A172 (cell line): ENCODE data around the gene P2RY2. TPM values are rescaled to one million over a fixed set of nuclear protein-coding genes. Genes with fewer than 3 reads are reported as not detected.
A peak's percentile ranks its signal among the peaks of the same experiment; 100 is the strongest.
"Not testable (repeated sequence)": the region's sequence is repeated elsewhere in the genome, so short reads cannot be mapped to it uniquely, and the experiment has no call there.

Source experiments
- DNase-seq: peaks from one replicate; pipeline ENCODE4 v3.0.0-alpha.2; 2015; ENCODE audit warnings: low spot score
- total RNA-seq: library from RNA; depleted of rRNA; stranded (reverse); fragments of >200 nt; shearing (Covaris generic); gene quantifications from 2 replicates; pipeline ENCODE4 v1.2.3, GENCODE V29; 2014

P2RY2 gene
- total RNA-seq, 1 experiment from 2014 or later, result not detected

- no peak for DNase-seq
These were observed 9.6 kb downstream of the P2RY2 start for GRCh38 chr11:73227571-73228211.

GRCh38 chr11:73228268-73229134, 10.4 kb downstream of the P2RY2 start:
- DNase-seq, result no peak

DNA sequence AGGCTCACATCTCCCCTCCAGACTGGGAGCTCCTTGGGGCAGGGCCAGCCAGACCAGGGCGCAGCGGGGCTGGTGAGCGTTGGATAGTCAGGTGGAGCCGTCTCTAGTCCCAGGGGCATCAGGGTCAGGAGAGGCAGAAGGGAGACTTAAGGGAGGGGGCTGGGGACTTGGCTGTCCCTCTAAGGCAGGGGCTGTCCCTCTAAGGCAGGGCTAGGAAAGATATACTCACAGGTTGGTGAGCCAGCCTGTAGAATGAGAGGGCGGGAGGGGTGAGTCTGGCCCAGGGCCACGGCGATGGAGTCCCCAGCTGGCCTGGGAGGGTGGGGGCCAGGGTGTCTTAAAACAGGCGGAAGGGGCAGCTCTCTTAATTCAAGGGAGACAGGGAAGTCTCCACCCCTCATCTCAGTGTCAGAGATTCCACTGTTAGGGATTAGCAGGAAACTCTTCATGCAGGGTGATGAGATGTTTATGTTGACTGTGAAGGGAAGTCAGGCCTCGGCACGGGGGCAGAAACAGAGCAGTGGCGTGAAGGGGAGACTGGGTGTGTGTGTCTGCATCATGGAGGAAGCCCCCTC, 11.3 kb downstream of the P2RY2 start:
- DNase-seq, result no peak

- DNase-seq, result no peak
These were observed 12.1 kb downstream of the P2RY2 start for GRCh38 chr11:73229896-73230875.

DNA sequence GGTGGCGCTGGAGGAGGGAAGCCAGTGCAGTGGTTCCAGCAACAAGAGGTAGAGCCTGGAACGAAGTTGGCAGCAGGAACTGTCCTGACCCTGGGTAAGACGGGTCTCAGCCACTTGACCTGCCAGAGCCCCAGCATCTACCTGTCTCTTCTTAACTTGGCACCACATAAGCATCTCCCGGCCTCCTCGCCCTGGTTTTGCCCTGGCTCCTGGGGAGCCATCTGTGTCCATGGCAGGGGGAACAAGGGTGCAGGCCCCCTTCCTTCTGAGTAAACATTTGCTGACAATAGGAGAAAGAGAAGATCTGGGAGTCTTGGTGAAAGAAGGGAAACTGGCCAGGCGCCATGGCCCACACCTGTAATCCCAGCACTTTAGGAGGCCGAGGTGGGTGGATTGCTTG, 12.8 kb downstream of the P2RY2 start:
- DNase-seq, result no peak

DNA sequence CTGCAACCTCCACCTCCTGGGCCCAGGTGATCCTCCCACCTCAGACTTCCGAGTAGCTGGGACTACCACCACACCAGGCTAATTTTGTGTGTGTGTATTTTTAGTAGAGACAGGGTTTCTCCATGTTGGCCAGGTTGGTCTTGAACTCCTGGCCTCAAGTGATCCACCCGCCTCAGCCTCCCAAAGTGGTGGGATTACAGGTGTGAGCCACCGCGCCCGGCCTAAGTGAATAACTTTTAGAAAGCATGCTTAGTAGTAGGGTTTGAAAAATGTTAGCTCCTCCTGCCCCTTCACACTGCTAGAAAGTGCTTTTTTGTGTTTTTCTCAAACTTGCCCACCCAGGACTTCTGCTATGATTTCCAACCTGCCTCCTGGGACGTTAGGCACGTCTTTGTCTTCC, 14.4 kb downstream of the P2RY2 start:
- DNase-seq, result not testable (repeated sequence)

DNA sequence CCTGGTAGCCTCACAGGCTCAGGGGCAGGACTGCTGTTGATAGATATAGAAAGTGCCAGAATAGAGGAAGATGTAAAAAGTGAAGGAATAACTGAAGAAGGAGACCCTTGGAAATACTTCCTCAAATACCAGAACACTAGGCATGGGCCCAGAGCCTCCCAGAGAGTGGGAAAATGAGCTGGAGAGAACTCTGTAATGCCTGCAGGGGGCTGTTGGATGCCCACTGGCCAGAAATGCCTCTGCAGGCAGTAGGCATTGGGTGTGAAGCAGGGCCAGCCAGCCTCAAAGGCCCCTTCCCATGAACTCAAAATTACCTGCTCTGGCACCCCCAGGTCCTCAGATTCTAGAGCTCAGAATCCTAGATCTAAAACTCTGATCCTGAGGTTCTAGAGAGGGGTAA, 15.1 kb downstream of the P2RY2 start:
- DNase-seq, result no peak

- no peak for DNase-seq
These were observed 15.8 kb downstream of the P2RY2 start for GRCh38 chr11:73233692-73234470.

DNA sequence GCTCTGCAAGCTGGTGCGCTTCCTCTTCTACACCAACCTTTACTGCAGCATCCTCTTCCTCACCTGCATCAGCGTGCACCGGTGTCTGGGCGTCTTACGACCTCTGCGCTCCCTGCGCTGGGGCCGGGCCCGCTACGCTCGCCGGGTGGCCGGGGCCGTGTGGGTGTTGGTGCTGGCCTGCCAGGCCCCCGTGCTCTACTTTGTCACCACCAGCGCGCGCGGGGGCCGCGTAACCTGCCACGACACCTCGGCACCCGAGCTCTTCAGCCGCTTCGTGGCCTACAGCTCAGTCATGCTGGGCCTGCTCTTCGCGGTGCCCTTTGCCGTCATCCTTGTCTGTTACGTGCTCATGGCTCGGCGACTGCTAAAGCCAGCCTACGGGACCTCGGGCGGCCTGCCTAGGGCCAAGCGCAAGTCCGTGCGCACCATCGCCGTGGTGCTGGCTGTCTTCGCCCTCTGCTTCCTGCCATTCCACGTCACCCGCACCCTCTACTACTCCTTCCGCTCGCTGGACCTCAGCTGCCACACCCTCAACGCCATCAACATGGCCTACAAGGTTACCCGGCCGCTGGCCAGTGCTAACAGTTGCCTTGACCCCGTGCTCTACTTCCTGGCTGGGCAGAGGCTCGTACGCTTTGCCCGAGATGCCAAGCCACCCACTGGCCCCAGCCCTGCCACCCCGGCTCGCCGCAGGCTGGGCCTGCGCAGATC, 16.5 kb downstream of the P2RY2 start:
- DNase-seq, result no peak

DNA sequence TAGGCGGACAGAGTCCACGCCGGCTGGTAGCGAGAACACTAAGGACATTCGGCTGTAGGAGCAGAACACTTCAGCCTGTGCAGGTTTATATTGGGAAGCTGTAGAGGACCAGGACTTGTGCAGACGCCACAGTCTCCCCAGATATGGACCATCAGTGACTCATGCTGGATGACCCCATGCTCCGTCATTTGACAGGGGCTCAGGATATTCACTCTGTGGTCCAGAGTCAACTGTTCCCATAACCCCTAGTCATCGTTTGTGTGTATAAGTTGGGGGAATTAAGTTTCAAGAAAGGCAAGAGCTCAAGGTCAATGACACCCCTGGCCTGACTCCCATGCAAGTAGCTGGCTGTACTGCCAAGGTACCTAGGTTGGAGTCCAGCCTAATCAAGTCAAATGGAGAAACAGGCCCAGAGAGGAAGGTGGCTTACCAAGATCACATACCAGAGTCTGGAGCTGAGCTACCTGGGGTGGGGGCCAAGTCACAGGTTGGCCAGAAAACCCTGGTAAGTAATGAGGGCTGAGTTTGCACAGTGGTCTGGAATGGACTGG, 17.2 kb downstream of the P2RY2 start:
- no peak for DNase-seq

- DNase-seq, result no peak
These were observed 18.2 kb downstream of the P2RY2 start for GRCh38 chr11:73236205-73236765.

DNA sequence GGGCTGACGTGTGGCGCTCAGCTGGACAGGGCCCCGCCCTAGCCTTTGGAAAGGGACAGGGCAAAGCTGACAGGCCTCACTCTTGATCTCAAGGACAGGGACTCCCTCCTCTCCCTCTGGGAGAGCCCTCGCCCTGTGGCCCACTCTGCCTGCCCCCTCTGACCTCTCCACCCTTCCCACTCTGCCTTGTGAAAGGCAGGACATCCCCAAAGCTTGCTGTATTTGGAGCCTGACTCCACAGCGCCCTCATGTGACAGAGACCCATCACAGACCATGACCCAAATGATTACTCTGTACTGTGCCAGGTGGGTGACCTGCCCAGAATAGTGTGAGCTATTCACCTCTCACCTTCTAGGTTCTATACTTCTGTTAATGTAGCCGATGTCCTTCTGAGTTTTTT, 18.8 kb downstream of the P2RY2 start:
- DNase-seq, result peak; percentile 27

DNA sequence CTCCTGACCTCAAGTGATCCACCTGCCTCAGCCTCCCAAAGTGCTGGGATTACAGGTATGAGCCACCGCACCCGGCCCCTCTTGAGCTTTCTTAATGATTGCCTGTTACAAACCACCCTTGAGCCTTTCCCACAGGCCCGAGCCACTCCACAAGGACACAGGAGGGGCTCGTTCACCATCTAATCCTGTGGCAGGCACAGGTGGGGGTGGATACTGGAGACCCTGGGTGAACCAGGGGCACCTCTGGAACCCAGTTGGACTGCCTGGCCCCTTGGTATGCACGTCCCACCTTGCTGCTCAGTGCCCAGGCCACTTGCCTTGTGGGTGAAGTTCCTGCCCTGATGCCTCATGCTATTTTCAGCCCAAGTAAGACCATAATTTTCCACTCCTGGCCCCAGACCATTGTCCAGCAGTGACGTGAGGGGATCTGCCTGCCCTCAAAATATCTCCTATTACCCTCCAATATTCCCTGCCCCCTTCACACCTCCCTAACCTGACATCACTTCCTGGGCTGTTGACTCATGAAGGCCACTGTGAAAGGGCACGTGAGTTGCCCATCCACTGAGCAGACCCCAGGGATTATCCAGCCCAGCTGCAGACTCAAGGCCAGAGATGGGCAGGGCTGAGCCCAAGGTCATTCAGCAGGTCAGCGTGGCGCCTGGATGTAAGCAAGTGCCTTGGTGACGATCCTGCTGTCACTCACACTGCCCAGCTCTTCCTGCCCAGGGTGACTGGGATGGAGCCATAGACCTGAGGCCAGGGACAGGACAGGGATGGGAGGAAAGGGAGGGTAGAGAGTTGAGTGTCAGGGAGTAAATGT, 19.6 kb downstream of the P2RY2 start:
- DNase-seq, result peak; percentile 32

- DNase-seq, result no peak
These were observed 21.0 kb downstream of the P2RY2 start for GRCh38 chr11:73239111-73239521.

- no peak for DNase-seq
These were observed 21.6 kb downstream of the P2RY2 start for GRCh38 chr11:73239571-73240189.

GRCh38 chr11:73240190-73240781, 22.2 kb downstream of the P2RY2 start:
- peak; percentile 35 for DNase-seq

DNA sequence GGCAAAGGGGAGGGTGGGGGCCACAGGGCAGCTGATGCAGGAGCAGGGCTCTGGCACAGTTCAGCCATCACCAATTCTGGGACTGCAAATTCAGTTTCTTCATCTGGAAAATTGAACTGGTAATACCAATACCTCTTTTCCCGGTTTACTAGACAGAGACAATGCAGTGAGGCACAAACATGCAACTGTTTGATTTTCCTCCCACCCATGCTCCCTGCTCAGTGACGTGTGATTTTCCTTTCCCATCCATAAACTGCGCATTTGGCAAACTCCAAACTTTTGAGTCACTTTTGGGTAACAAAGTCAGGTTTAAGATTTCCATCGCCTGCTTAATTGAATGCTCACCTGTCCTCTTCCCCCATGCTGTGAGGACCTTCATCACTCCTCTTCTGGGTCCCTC, 23.2 kb downstream of the P2RY2 start:
- no peak for DNase-seq
